A549 (cell line): Measurements from ENCODE around the gene TNS3. TPM values are rescaled to one million over a fixed set of nuclear protein-coding genes. Genes with fewer than 3 reads are reported as not detected.

Experiments
- ATAC-seq, 2 experiments: fragments of 200-7000 bp in 1 of 2; fragments of >200 bp in 1 of 2; cut with Nextera tagmentation in 1 of 2; cut with Tn5 transposase in 1 of 2; 3 replicates each; pipeline versions ENCODE4 v1.8.0 to v1.9.1; 2018 to 2020; ENCODE audit warnings: mild to moderate bottlenecking in 1 of 2, moderate library complexity in 1 of 2
- CTCF ChIA-PET: fragments of 300-600 bp; sonication (Branson Sonifier 250); formaldehyde crosslinking; extraction: SDS; loops from one replicate; lab custom pipeline; 2021; ENCODE audit warnings: antibody characterized with exemption, inconsistent platforms; lab: Yijun Ruan, JAX
- POLR2A ChIA-PET: fragments of 350-600 bp; formaldehyde crosslinking; extraction: SDS; loops from one replicate; lab custom pipeline; 2021; ENCODE audit warnings: antibody characterized with exemption, inconsistent platforms; lab: Yijun Ruan, JAX
- DNase-seq, 2 experiments: peaks; one replicate each; pipeline versions ENCODE4 v3.0.0 to v3.0.0-alpha.2; 2011 to 2016; ENCODE audit warnings: low read depth in 1 of 2, low spot score in 1 of 2
- FAIRE-seq: peaks from 2 replicates; lab custom pipeline; 2011; peaks lifted over from hg19 to GRCh38; lab: Jason Lieb, UNC
- H3K27ac ChIP-seq, 2 experiments: fragments of >200 bp; sonication (Bioruptor Twin); formaldehyde crosslinking; 3 replicates each; pipeline ENCODE4 v1.5.1; 2016 to 2017
- H3K4me1 ChIP-seq: fragments of >200 bp; sonication (Bioruptor Twin); formaldehyde crosslinking; 3 replicates; pipeline ENCODE4 v1.6.1; 2016
- H3K4me2 ChIP-seq: fragments of >200 bp; sonication (Bioruptor Twin); formaldehyde crosslinking; 3 replicates; pipeline ENCODE4 v1.6.1; 2016
- H3K4me3 ChIP-seq: fragments of >200 bp; sonication (Bioruptor Twin); formaldehyde crosslinking; 3 replicates; pipeline ENCODE4 v1.5.1; 2016
- H3K9me3 ChIP-seq: fragments of >200 bp; sonication (Bioruptor Twin); formaldehyde crosslinking; 3 replicates; pipeline ENCODE4 v1.6.1; 2016
- ATOH8 ChIP-seq: fragments of 250-450 bp; sonication (Bioruptor Pico); IDR thresholded peaks from 2 replicates; pipeline ENCODE4 v1.5.0; 2020; ENCODE audit warnings: low read depth, mild to moderate bottlenecking, moderate library complexity
- BHLHE40 ChIP-seq: IDR thresholded peaks from 2 replicates; pipeline ENCODE4 v1.6.1; 2012; ENCODE audit warnings: low read depth, low read length, inconsistent platforms
- CBX8 ChIP-seq: fragments of 200-600 bp; sonication (generic); IDR thresholded peaks from 2 replicates; pipeline ENCODE4 v1.6.1; 2016
- CEBPB ChIP-seq, 2 experiments: fragments of >200 bp in 1 of 2; sonication (Bioruptor Twin) in 1 of 2; formaldehyde crosslinking in 1 of 2; IDR thresholded peaks; 2 replicates each; pipeline ENCODE4 v1.6.1; 2012 to 2016
- CHD2 ChIP-seq: fragments of 150-350 bp; IDR thresholded peaks from 2 replicates; pipeline ENCODE4 v1.6.1; 2014; ENCODE audit warnings: low read length; ENCODE audit not compliant: partially characterized antibody
- E2F6 ChIP-seq: IDR thresholded peaks from 2 replicates; pipeline ENCODE4 v1.6.1; 2012; ENCODE audit warnings: low read depth, borderline replicate concordance
- EHMT2 ChIP-seq: fragments of 200-600 bp; sonication (generic); IDR thresholded peaks from 2 replicates; pipeline ENCODE4 v1.6.1; 2016; ENCODE audit warnings: antibody characterized with exemption, low read depth, mild to moderate bottlenecking, moderate library complexity
- EP300 ChIP-seq, 2 experiments: fragments of >200 bp; sonication (Bioruptor Twin); formaldehyde crosslinking; IDR thresholded peaks; 2 replicates in 1 of 2; 3 replicates in 1 of 2; pipeline ENCODE4 v1.6.1; 2016 to 2017
- FOSB ChIP-seq: fragments of 250-450 bp; sonication (Bioruptor Pico); IDR thresholded peaks from 2 replicates; pipeline ENCODE4 v1.5.0; 2020; ENCODE audit warnings: mild to moderate bottlenecking, moderate library complexity
- FOSL2 ChIP-seq, 2 experiments: fragments of 450-650 bp in 1 of 2; fragments of >200 bp in 1 of 2; sonication (Bioruptor Twin) in 1 of 2; formaldehyde crosslinking; IDR thresholded peaks; 2 replicates each; pipeline versions ENCODE4 v1.5.0 to v1.6.1; 2016 to 2020; ENCODE audit warnings: mild to moderate bottlenecking in 1 of 2, moderate library complexity in 1 of 2
- FOXS1 ChIP-seq: fragments of 250-450 bp; sonication (Bioruptor Pico); IDR thresholded peaks from 2 replicates; pipeline ENCODE4 v1.5.0; 2020; ENCODE audit warnings: mild to moderate bottlenecking, moderate library complexity
- GATA3 ChIP-seq: IDR thresholded peaks from 2 replicates; pipeline ENCODE4 v1.6.1; 2012; ENCODE audit warnings: borderline replicate concordance
- HMGXB4 ChIP-seq: fragments of 250-450 bp; sonication (Bioruptor Pico); IDR thresholded peaks from 2 replicates; pipeline ENCODE4 v1.5.0; 2021; ENCODE audit warnings: mild to moderate bottlenecking, moderate library complexity, borderline replicate concordance
- HOXB13 ChIP-seq: fragments of 250-450 bp; sonication (Bioruptor Pico); IDR thresholded peaks from 2 replicates; pipeline ENCODE4 v1.5.0; 2020; ENCODE audit warnings: low read depth, mild to moderate bottlenecking, moderate library complexity
- HOXB5 ChIP-seq: fragments of 250-450 bp; sonication (Bioruptor Pico); IDR thresholded peaks from 2 replicates; pipeline ENCODE4 v1.5.0; 2020; ENCODE audit warnings: mild to moderate bottlenecking, moderate library complexity
- JUNB ChIP-seq: fragments of >200 bp; sonication (Bioruptor Twin); formaldehyde crosslinking; IDR thresholded peaks from 2 replicates; pipeline ENCODE4 v1.6.1; 2016
- NPAS2 ChIP-seq: fragments of 250-450 bp; sonication (Bioruptor Pico); IDR thresholded peaks from 2 replicates; pipeline ENCODE4 v1.8.0; 2022; ENCODE audit warnings: mild to moderate bottlenecking, moderate library complexity, borderline replicate concordance
- NR3C1 ChIP-seq: fragments of >200 bp; sonication (Bioruptor Twin); formaldehyde crosslinking; IDR thresholded peaks from 3 replicates; pipeline ENCODE4 v1.6.1; 2017
- PBX3 ChIP-seq: IDR thresholded peaks from 2 replicates; pipeline ENCODE4 v1.6.1; 2012
- PHF8 ChIP-seq: fragments of 200-600 bp; sonication (generic); IDR thresholded peaks from 2 replicates; pipeline ENCODE4 v1.6.1; 2016; ENCODE audit warnings: low read depth, mild to moderate bottlenecking, antibody characterized with exemption, moderate library complexity, borderline replicate concordance
- POLR2AphosphoS2 ChIP-seq: conservative IDR thresholded peaks from 2 replicates; pipeline ENCODE4 v1.6.1; 2012; ENCODE audit warnings: low read length, improper control_type of control experiment, inconsistent platforms
- RAD21 ChIP-seq, 2 experiments: fragments of >200 bp in 1 of 2; sonication (Bioruptor Twin) in 1 of 2; formaldehyde crosslinking in 1 of 2; IDR thresholded peaks in 1 of 2; conservative IDR thresholded peaks in 1 of 2; 2 replicates in 1 of 2; 3 replicates in 1 of 2; pipeline ENCODE4 v1.6.1; 2012 to 2018; ENCODE audit warnings: inconsistent platforms in 1 of 2
- RFX5 ChIP-seq: fragments of 450-650 bp; IDR thresholded peaks from 2 replicates; pipeline ENCODE4 v1.7.1; 2014; ENCODE audit warnings: antibody characterized with exemption, mild to moderate bottlenecking, moderate library complexity
- RNF2 ChIP-seq: fragments of 200-600 bp; sonication (generic); IDR thresholded peaks from 2 replicates; pipeline ENCODE4 v1.6.1; 2016; ENCODE audit warnings: low read depth, mild to moderate bottlenecking, antibody characterized with exemption, moderate library complexity, borderline replicate concordance
- SREBF2 ChIP-seq: fragments of 450-650 bp; IDR thresholded peaks from 2 replicates; pipeline ENCODE4 v1.6.1; 2014; ENCODE audit warnings: mild to moderate bottlenecking, moderate library complexity
- ZNF302 ChIP-seq: fragments of 250-450 bp; sonication (Bioruptor Pico); IDR thresholded peaks from 2 replicates; pipeline ENCODE4 v1.9.0; 2021; ENCODE audit warnings: inconsistent platforms, mild to moderate bottlenecking, moderate library complexity
- WGBS: methylation state at CpG from one replicate; pipeline ENCODE4 v1.1.6; 2017; ENCODE audit errors: missing lambda C conversion rate; 5-methylcytosine and 5-hydroxymethylcytosine counted together
- polyA plus RNA-seq, 4 experiments: library from polyadenylated mRNA; depleted of rRNA in 3 of 4; stranded (reverse); fragments of >200 nt; fragmentation: RNase III in 1 of 4; extraction: RNeasy Plus Mini Kit Qiagen cat#74134 plus additional on column Dnase treatment in 1 of 4; gene quantifications; 2 replicates in 3 of 4; 3 replicates in 1 of 4; pipeline ENCODE4 v1.2.3, GENCODE V29; 2011 to 2017

TNS3 gene
- polyA plus RNA-seq, 2 of the 4 experiments (the other 2 are of a cell fraction) = 107 to 134 TPM

GRCh38 chr7:47454069-47454973 lies 127.6 kb downstream of the TNS3 start:
- TF ChIP-seq PBX3 (no peak), EP300 (IDR thresholded peaks at IDR 0.05) (no peak), NPAS2 (CRISPR knock-in tag) (no peak), FOSB (CRISPR knock-in tag) (no peak), PHF8 (no peak), CBX8 (no peak), HOXB13 (CRISPR knock-in tag) (no peak), GATA3 (no peak), CHD2 (no peak), NR3C1 (no peak), RAD21 (conservative IDR thresholded peaks at IDR 0.05 in 1 of 2, IDR thresholded peaks at IDR 0.05 in 1 of 2) (no peak), ATOH8 (no peak), HOXB5 (no peak), BHLHE40 (no peak)
- Histone ChIP-seq H3K4me2 (peak overlapping the region; percentile 46), H3K4me3 (no peak overlapping the region), H3K9me3 (no peaks in the 10 kb centered on the region), H3K27ac (peak overlapping the region; percentile 54 to 76), H3K4me1 (peaks cover 90% of the 10 kb centered on the region)
- FAIRE-seq = no peak
- WGBS = 62% methylated on average over 13 of the region's 14 CpGs
- no peak for DNase-seq
- ChIA-PET CTCF (interaction anchor here (1.2 to 2.7 kb wide), 3 partner anchors 19 to 365 kb away, joined by 4 to 15 read pairs (median 5); no protein-coding TSS in a partner anchor), POLR2A (interaction anchor here (1.2 kb wide), 1 partner anchor 18 kb away, joined by 3 read pairs; no protein-coding TSS in a partner anchor)
- ATAC-seq = peak in 1 of 2 experiments; percentile 8; a peak in 3 of 6 replicates

- Histone ChIP-seq H3K27ac (peak overlapping the region; percentile 54 to 76), H3K4me3 (no peak overlapping the region), H3K9me3 (no peaks in the 10 kb centered on the region), H3K4me2 (peak overlapping the region; percentile 46), H3K4me1 (peaks cover 89% of the 10 kb centered on the region)
- CTCF ChIA-PET = interaction anchor here (1.5 to 2.7 kb wide), 4 partner anchors 8 to 366 kb away, joined by 5 to 15 read pairs (median 8); no protein-coding TSS in a partner anchor
- FAIRE-seq (no peak), DNase-seq (peak in 1 of 2 experiments; percentile 40), ATAC-seq (peak; percentile 23 to 37; a peak in 5 of 6 replicates)
- POLR2A ChIA-PET = interaction anchor here (1.2 kb wide), 1 partner anchor 18 kb away, joined by 3 read pairs; no protein-coding TSS in a partner anchor
- 54% methylated on average over 23 of the region's 23 CpGs for WGBS
- TF ChIP-seq JUNB (no peak), FOSL2 (IDR thresholded peaks at IDR 0.05) (no peak), FOSL2 (CRISPR knock-in tag; IDR thresholded peaks at IDR 0.05) (peak; percentile 78)
These were observed 128.5 kb downstream of the TNS3 start for GRCh38 chr7:47453093-47454061.

- CTCF ChIA-PET = interaction anchor here (1.4 to 2.7 kb wide), 5 partner anchors 9 to 366 kb away, joined by 4 to 15 read pairs (median 8); no protein-coding TSS in a partner anchor
- Histone ChIP-seq H3K4me2 (peak overlapping the region; percentile 46; the same call in 1 of the 3 replicates), H3K4me1 (peaks cover 88% of the 10 kb centered on the region), H3K9me3 (no peaks in the 10 kb centered on the region), H3K27ac (peak overlapping the region; percentile 54 to 76), H3K4me3 (no peak overlapping the region)
- 89% methylated on average over 11 of the region's 11 CpGs for WGBS
- POLR2A ChIA-PET = no interaction called here
- ATAC-seq (peak in 1 of 2 experiments; percentile 5; a peak in 2 of 6 replicates), DNase-seq (no peak), FAIRE-seq (no peak)
- TF ChIP-seq EHMT2 (no peak), SREBF2 (no peak), POLR2AphosphoS2 (no peak), HMGXB4 (CRISPR knock-in tag) (no peak), HOXB5 (no peak), RFX5 (no peak), E2F6 (no peak), FOXS1 (CRISPR knock-in tag) (no peak), ZNF302 (CRISPR knock-in tag) (no peak), RNF2 (no peak), CEBPB (IDR thresholded peaks at IDR 0.05) (no peak), EP300 (IDR thresholded peaks at IDR 0.05) (no peak), JUNB (no peak)
These were observed 129.2 kb downstream of the TNS3 start for GRCh38 chr7:47452715-47453092.
